Right atrium auricular region (tissue), 2 donors: ENCODE results near the gene TYW5. TPM values are rescaled to one million over a fixed set of nuclear protein-coding genes. Genes with fewer than 3 reads are reported as not detected.

Source experiments
- DNase-seq: peaks from one replicate; pipeline ENCODE4 v3.0.0-alpha.2; 2019; ENCODE audit warnings: low spot score
- H3K27ac ChIP-seq, 2 donors: fragments of 200-600 bp; sonication (generic); 1 replicate in 1 of 2; 2 replicates in 1 of 2; pipeline ENCODE4 v1.5.1; 2016 to 2019
- H3K27me3 ChIP-seq, 2 donors: fragments of 200-600 bp; sonication (generic); one replicate each; pipeline versions ENCODE4 v1.5.1 to v1.6.0; 2017 to 2019
- H3K36me3 ChIP-seq: fragments of 200-600 bp; sonication (generic); one replicate; pipeline ENCODE4 v1.5.1; 2016
- H3K4me1 ChIP-seq, 2 donors: fragments of 200-600 bp; sonication (generic); one replicate each; pipeline versions ENCODE4 v1.5.1 to v1.6.0; 2017 to 2019
- H3K4me3 ChIP-seq, 2 donors: fragments of 200-600 bp; sonication (generic); 1 replicate in 1 of 2; 2 replicates in 1 of 2; pipeline ENCODE4 v1.5.1; 2017 to 2019; ENCODE audit warnings: mild to moderate bottlenecking in 1 of 2, moderate library complexity in 1 of 2
- H3K9me3 ChIP-seq, 2 donors: fragments of 200-600 bp; sonication (generic); one replicate each; pipeline ENCODE4 v1.5.1; 2019
- total RNA-seq, 2 donors: library from RNA; depleted of rRNA; stranded (reverse); fragments of >200 nt; gene quantifications; one replicate each; pipeline ENCODE4 v1.1.0, GENCODE V29; 2016
- TF ChIP-seq, protein P1 (sequence below), 2 donors: fragments of 200-600 bp; sonication (generic); IDR thresholded peaks; one replicate each; pipeline ENCODE4 v1.5.1; 2019; ENCODE audit warnings: antibody characterized with exemption in 2 of 2

Gene TYW5
- total RNA-seq, 2 donors from 2014 or later, result 1.9 to 3.3 TPM

DNA sequence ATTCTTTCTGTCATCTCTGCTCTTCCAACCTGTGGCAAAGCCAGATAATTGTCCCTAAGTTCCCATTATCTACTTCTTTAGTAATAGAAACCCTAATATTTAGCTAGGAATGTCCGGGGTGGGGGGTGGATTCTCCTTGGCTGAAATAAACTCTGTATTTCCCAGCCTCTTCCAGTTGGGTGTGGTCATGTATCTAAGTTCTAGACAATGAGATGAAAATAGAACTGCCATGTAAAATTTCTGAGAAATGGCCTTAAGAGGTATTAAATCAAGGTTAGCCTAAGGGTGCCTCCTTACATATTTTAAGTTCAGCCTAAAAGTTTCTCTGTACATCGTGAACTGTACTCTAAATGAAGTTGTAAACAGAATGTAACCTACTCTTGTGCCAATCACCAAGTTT is 39.6 kb upstream of the TYW5 start:
- Histone ChIP-seq H3K4me3 (no peak overlapping the region), H3K27ac (no peak overlapping the region), H3K9me3 (no peaks in the 10 kb centered on the region), H3K36me3 (no peaks in the 10 kb centered on the region), H3K4me1 (peaks cover 0 to 5% of the 10 kb centered on the region in 2 donors), H3K27me3 (no peaks in the 10 kb centered on the region)
- TF ChIP-seq, protein P1, sequence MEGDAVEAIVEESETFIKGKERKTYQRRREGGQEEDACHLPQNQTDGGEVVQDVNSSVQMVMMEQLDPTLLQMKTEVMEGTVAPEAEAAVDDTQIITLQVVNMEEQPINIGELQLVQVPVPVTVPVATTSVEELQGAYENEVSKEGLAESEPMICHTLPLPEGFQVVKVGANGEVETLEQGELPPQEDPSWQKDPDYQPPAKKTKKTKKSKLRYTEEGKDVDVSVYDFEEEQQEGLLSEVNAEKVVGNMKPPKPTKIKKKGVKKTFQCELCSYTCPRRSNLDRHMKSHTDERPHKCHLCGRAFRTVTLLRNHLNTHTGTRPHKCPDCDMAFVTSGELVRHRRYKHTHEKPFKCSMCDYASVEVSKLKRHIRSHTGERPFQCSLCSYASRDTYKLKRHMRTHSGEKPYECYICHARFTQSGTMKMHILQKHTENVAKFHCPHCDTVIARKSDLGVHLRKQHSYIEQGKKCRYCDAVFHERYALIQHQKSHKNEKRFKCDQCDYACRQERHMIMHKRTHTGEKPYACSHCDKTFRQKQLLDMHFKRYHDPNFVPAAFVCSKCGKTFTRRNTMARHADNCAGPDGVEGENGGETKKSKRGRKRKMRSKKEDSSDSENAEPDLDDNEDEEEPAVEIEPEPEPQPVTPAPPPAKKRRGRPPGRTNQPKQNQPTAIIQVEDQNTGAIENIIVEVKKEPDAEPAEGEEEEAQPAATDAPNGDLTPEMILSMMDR (IDR thresholded peaks at IDR 0.05), result no peak
- DNase-seq, result no peak

DNA sequence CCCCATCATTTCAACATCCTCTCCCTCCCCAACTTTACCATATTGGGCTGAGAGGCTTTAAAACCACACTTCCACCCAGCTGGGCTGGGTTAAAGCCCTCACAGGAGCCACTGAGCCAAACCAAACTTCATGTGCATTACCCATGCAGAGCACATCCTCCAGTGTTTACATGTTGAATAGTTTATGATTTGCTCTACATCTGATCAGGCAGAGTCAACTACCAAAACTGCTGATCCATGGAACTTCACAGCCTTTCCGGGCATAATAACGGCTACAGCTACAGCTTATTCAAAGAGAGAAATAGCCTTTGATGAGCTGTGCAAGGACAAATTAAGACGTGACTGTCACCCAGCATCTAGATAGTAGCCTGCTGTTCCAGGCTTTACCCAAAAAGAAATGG is 39.1 kb upstream of the TYW5 start:
- H3K4me3 ChIP-seq, result no peak overlapping the region
- no peaks in the 10 kb centered on the region for H3K36me3 ChIP-seq
- no peaks in the 10 kb centered on the region for H3K27me3 ChIP-seq
- H3K9me3 ChIP-seq, result no peaks in the 10 kb centered on the region
- DNase-seq, result no peak
- TF ChIP-seq, protein P1 (IDR thresholded peaks at IDR 0.05), result no peak
- H3K27ac ChIP-seq, result no peak overlapping the region
- H3K4me1 ChIP-seq, result peaks cover 0 to 5% of the 10 kb centered on the region in 2 donors

DNA sequence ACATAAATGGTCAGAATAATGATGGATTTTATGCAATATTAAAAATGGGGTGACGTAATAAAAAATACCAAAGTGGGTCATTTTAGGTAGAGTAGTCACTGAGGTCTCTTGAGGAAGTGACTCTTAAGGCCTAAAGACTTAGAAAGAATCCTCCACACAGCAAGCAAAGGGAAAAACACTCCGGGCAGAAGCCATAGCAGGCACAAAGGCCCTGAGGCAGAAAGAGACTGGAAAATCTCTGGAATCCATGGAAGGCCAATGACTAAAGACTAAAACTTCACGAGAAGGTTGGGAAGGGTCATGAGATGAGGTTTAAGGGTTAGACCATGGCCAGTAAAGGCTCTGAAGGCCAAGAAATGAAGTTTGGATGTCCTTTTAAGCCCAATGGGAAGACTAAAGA is 37.0 kb upstream of the TYW5 start:
- Histone ChIP-seq H3K36me3 (no peaks in the 10 kb centered on the region), H3K27me3 (no peaks in the 10 kb centered on the region), H3K4me1 (peaks cover 0 to 20% of the 10 kb centered on the region in 2 donors), H3K27ac (no peak overlapping the region), H3K4me3 (no peak overlapping the region), H3K9me3 (no peaks in the 10 kb centered on the region)
- TF ChIP-seq, protein P1 (IDR thresholded peaks at IDR 0.05), result no peak
- DNase-seq, result no peak

DNA sequence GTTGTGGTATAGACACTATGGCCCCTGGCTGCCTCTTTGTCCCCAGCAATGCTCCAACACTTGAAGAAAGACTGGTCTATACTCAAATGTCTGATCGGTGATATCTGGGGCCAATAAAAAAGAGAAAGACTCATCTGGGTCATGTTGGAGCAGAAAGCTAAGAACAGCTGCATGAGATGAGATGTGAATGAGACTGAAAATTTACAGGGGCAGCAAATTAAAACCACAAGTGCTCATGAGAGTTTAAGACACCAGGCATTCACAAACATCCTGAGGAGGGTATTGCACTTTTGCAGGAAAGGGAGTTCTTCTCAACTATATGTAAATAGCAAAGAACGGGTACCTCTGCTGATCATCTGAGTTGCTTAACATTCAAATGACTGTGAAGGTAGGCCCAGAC is 36.4 kb upstream of the TYW5 start:
- Histone ChIP-seq H3K9me3 (no peaks in the 10 kb centered on the region), H3K27me3 (no peaks in the 10 kb centered on the region)

DNA sequence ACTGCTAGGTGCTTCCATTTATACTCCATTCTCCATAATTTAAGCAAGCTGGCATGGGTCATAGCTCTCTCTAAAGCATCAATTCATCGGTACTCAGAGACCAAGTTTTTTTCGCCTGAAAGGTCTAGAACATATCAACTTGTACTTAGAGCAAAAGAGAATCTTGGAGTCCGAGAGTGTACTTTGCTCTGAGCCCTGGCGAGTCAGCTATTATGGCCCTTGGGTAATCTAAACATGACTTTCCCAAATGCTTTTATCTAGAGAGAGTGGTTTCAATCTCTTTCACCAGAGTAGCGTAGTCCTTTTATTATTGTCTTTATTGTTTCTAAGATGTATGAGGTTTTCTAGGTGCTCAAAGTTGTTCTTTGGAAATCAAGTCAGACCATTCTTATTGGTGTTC is 34.5 kb upstream of the TYW5 start:
- no peak overlapping the region for H3K4me3 ChIP-seq
- no peaks in the 10 kb centered on the region for H3K36me3 ChIP-seq
- H3K27me3 ChIP-seq, result no peaks in the 10 kb centered on the region
- no peaks in the 10 kb centered on the region for H3K9me3 ChIP-seq
- no peak overlapping the region for H3K27ac ChIP-seq
- TF ChIP-seq, protein P1 (IDR thresholded peaks at IDR 0.05), result no peak
- peaks cover 0 to 15% of the 10 kb centered on the region in 2 donors for H3K4me1 ChIP-seq
- no peak for DNase-seq

More for the DNA sequence above, 36.4 kb upstream of the TYW5 start:
- H3K4me1 ChIP-seq, result peaks cover 0 to 17% of the 10 kb centered on the region in 2 donors
- no peak for DNase-seq
- H3K36me3 ChIP-seq, result no peaks in the 10 kb centered on the region
- no peak overlapping the region for H3K27ac ChIP-seq
- TF ChIP-seq, protein P1 (IDR thresholded peaks at IDR 0.05), result no peak
- H3K4me3 ChIP-seq, result no peak overlapping the region

DNA sequence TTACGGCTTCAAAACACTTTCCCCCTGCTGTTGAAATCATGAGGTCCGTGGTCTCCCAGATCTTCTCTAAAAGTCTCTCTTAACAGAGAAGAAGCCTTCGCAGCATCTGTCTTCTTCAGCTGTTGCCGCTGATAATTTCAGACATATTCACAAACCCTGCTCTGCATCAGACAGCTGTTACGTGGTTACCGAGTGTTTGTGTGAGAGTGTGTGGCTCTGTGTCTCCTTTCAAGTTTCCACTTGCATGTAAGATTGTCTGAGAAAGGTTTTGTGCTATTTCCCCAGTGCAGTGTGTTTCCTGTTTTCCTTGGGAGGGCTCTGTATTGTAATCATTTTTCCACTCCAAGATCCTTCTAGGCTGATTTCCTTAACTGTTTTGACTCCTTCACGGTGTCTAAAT is 32.9 kb upstream of the TYW5 start:
- Histone ChIP-seq H3K9me3 (no peaks in the 10 kb centered on the region), H3K4me1 (peaks cover 0 to 15% of the 10 kb centered on the region in 2 donors), H3K4me3 (no peak overlapping the region), H3K36me3 (no peaks in the 10 kb centered on the region), H3K27me3 (no peaks in the 10 kb centered on the region), H3K27ac (no peak overlapping the region)
- no peak for DNase-seq
- TF ChIP-seq, protein P1 (IDR thresholded peaks at IDR 0.05), result no peak
